Cardiac septum (tissue), 1 donor: Measurements from ENCODE around the gene C11orf71. TPM values are rescaled to one million over a fixed set of nuclear protein-coding genes. Genes with fewer than 3 reads are reported as not detected.

Experiments
- DNase-seq: peaks from one replicate; pipeline ENCODE4 v3.0.0-alpha.2; 2020; ENCODE audit warnings: low spot score
- intact Hi-C: fragments of 100-400 bp; cut with DNase I; formaldehyde crosslinking; loops from one replicate; pipeline ENCODE4 v1.14.0; 2022
- total RNA-seq: library from RNA; stranded (reverse); fragmentation: NEBNext Ultra II Directional; extraction: Animal tissue kit (Norgen Biotek cat#: 25700); gene quantifications from one replicate; pipeline ENCODE4 v1.2.1, GENCODE V29; 2021
- donor health status: DM: no; HTN: no; CAD: no.

Gene C11orf71
- total RNA-seq, 1 donor from 2014 or later: 9.9 TPM

- no peak for DNase-seq
- intact Hi-C loops: no loop called here
Observed at GRCh38 chr11:114367244-114367957, 32.9 kb downstream of the C11orf71 start.

GRCh38 chr11:114366331-114367243, 33.7 kb downstream of the C11orf71 start:
- intact Hi-C loops: no loop called here
- DNase-seq: no peak

GRCh38 chr11:114362958-114363357, 37.4 kb downstream of the C11orf71 start:
- DNase-seq: no peak
- intact Hi-C loops: no loop called here

- intact Hi-C loops: no loop called here
- no peak for DNase-seq
Observed at GRCh38 chr11:114362326-114362725, 38.0 kb downstream of the C11orf71 start.

GRCh38 chr11:114359342-114359741, 41.0 kb downstream of the C11orf71 start:
- DNase-seq: no peak
- intact Hi-C loops: no loop called here

- intact Hi-C loops: no loop called here
- no peak for DNase-seq
Observed at GRCh38 chr11:114358716-114359115, 41.6 kb downstream of the C11orf71 start.

- DNase-seq: no peak
- intact Hi-C loops: no loop called here
Observed at GRCh38 chr11:114354076-114354475, 46.2 kb downstream of the C11orf71 start.

- intact Hi-C loops: no loop called here
- no peak for DNase-seq
Observed at GRCh38 chr11:114353443-114353842, 46.9 kb downstream of the C11orf71 start.

- intact Hi-C loops: no loop called here
- no peak for DNase-seq
Observed at GRCh38 chr11:114350022-114350421, 50.3 kb downstream of the C11orf71 start.

Other genes with a start within 250 kb of the C11orf71 start
- gene NNMT, start 104.1 kb downstream of the C11orf71 start, total RNA-seq: 72.9 TPM
- gene RBM7, start 155 bp upstream of the C11orf71 start, total RNA-seq: 20.3 TPM
- gene REXO2, start 39.0 kb upstream of the C11orf71 start, total RNA-seq: 162 TPM
- 0.11 TPM for gene NXPE1, start 159.4 kb upstream of the C11orf71 start, total RNA-seq
- gene NXPE4, start 195.3 kb upstream of the C11orf71 start, total RNA-seq: not detected